HepG2 (cell line): Measurements from ENCODE around the gene SLC35B2. TPM values are rescaled to one million over a fixed set of nuclear protein-coding genes. Genes with fewer than 3 reads are reported as not detected.

Source experiments
- ATAC-seq: fragments of 200-7000 bp; cut with Tn5 transposase; 3 replicates; pipeline ENCODE4 v1.9.1; 2020; ENCODE audit warnings: mild to moderate bottlenecking, moderate library complexity
- BruUV-seq: library from RNA; stranded (reverse); fragments of 400-500 nt; replicated peaks from 2 replicates; lab custom pipeline; 2021; lab: Mats Ljungman, UMichigan
- CTCF ChIA-PET: fragments of 300-600 bp; formaldehyde crosslinking; extraction: SDS; loops from one replicate; lab custom pipeline; 2021; ENCODE audit warnings: low total read pairs, inconsistent platforms, low intra/inter-chr PET ratio; lab: Yijun Ruan, JAX
- POLR2A ChIA-PET: fragments of 350-600 bp; sonication (Branson Sonifier 250); formaldehyde crosslinking; loops from one replicate; lab custom pipeline; 2020; ENCODE audit warnings: antibody characterized with exemption, inconsistent platforms; lab: Yijun Ruan, JAX
- DNase-seq: peaks from one replicate; pipeline ENCODE4 v3.0.0-alpha.2; 2015; ENCODE audit warnings: low spot score
- FAIRE-seq: peaks from 3 replicates; lab custom pipeline; 2011; peaks lifted over from hg19 to GRCh38; lab: Jason Lieb, UNC
- H2AFZ ChIP-seq: one replicate; pipeline ENCODE4 v1.6.1; 2011; ENCODE audit warnings: low read length, inconsistent platforms
- H3K27ac ChIP-seq: fragments of 300-600 bp; 3 replicates; pipeline ENCODE4 v1.8.0; 2011; ENCODE audit warnings: mixed run types, mild to moderate bottlenecking, mixed read lengths, low read length, inconsistent platforms; ENCODE audit not compliant: insufficient read depth; ENCODE audit errors: extremely low read length
- H3K27me3 ChIP-seq, 2 experiments: fragments of 200-600 bp in 1 of 2; 2 replicates in 1 of 2; 3 replicates in 1 of 2; pipeline versions ENCODE4 v1.6.0 to v1.8.0; 2011; ENCODE audit warnings: low read length in 2 of 2, mild to moderate bottlenecking in 2 of 2, moderate library complexity in 2 of 2, inconsistent platforms in 1 of 2; ENCODE audit not compliant: insufficient read depth in 2 of 2, control insufficient read depth in 1 of 2
- H3K36me3 ChIP-seq, 2 experiments: fragments of 200-600 bp in 1 of 2; replicated peaks in 1 of 2; 2 replicates in 1 of 2; 3 replicates in 1 of 2; pipeline versions ENCODE4 v1.5.1 to v1.8.0; 2011; ENCODE audit warnings: low read length in 2 of 2, inconsistent platforms in 1 of 2; ENCODE audit not compliant: insufficient read depth in 2 of 2, control insufficient read depth in 1 of 2
- H3K4me1 ChIP-seq: 2 replicates; pipeline ENCODE4 v1.5.1; 2012; ENCODE audit warnings: low read length, inconsistent platforms; ENCODE audit not compliant: insufficient read depth
- H3K4me2 ChIP-seq: 2 replicates; pipeline ENCODE4 v1.6.0; 2011; ENCODE audit warnings: low read depth, low read length, inconsistent platforms
- H3K4me3 ChIP-seq, 3 experiments: fragments of 200-600 bp in 1 of 3; sonication (generic), shearing (Covaris generic) in 1 of 3; replicated peaks in 1 of 3; 2 replicates each; pipeline ENCODE4 v1.5.1; 2011 to 2016; ENCODE audit warnings: low read length in 3 of 3, inconsistent platforms in 2 of 3, low read depth in 2 of 3, mild to moderate bottlenecking in 2 of 3, control low read depth in 1 of 3, mixed read lengths in 1 of 3; ENCODE audit not compliant: insufficient read depth in 1 of 3
- H3K79me2 ChIP-seq: one replicate; pipeline ENCODE4 v1.6.1; 2011; ENCODE audit warnings: low read length, inconsistent platforms; ENCODE audit not compliant: insufficient read depth
- H3K9ac ChIP-seq: 2 replicates; pipeline ENCODE4 v1.6.0; 2011; ENCODE audit warnings: mild to moderate bottlenecking, low read depth, low read length, inconsistent platforms; ENCODE audit not compliant: insufficient read depth
- H3K9me3 ChIP-seq: 2 replicates; pipeline ENCODE4 v1.5.1; 2012; ENCODE audit warnings: mild to moderate bottlenecking, low read length
- H4K20me1 ChIP-seq: 2 replicates; pipeline ENCODE4 v1.6.0; 2011; ENCODE audit warnings: inconsistent platforms, mild to moderate bottlenecking, low read length, moderate library complexity; ENCODE audit not compliant: insufficient read depth
- BORCS8-MEF2B ChIP-seq: sonication (generic); formaldehyde crosslinking; IDR thresholded peaks from 2 replicates; pipeline ENCODE4 v1.8.0; 2022; ENCODE audit warnings: mild to moderate bottlenecking, missing genetic modification reagents
- EP300 ChIP-seq, 3 experiments: sonication (generic) in 1 of 3; formaldehyde crosslinking in 1 of 3; IDR thresholded peaks; 2 replicates each; pipeline versions ENCODE4 v1.5.1 to v1.6.1; 2011 to 2020; ENCODE audit warnings: low read depth in 2 of 3, low read length in 2 of 3, borderline replicate concordance in 1 of 3, improper control_type of control experiment in 1 of 3, mild to moderate bottlenecking in 1 of 3, missing genetic modification reagents in 1 of 3, moderate library complexity in 1 of 3
- TOE1 ChIP-seq: sonication (generic); formaldehyde crosslinking; IDR thresholded peaks from 2 replicates; pipeline ENCODE4 v1.4.0; 2020; ENCODE audit warnings: mild to moderate bottlenecking, missing genetic modification reagents
- ZNF3 ChIP-seq: IDR thresholded peaks from 2 replicates; pipeline ENCODE4 v1.7.0; 2017; ENCODE audit warnings: inconsistent platforms
- ZNF362 ChIP-seq: sonication (generic); formaldehyde crosslinking; IDR thresholded peaks from 2 replicates; pipeline ENCODE4 v1.4.0; 2020; ENCODE audit warnings: missing genetic modification reagents, mild to moderate bottlenecking, borderline replicate concordance
- ZNF770 ChIP-seq: sonication (generic); formaldehyde crosslinking; IDR thresholded peaks from 2 replicates; pipeline ENCODE4 v1.5.0; 2020; ENCODE audit warnings: mild to moderate bottlenecking, missing genetic modification reagents
- ZNF878 ChIP-seq: sonication (generic); formaldehyde crosslinking; IDR thresholded peaks from 2 replicates; pipeline ENCODE4 v1.8.1; 2023; ENCODE audit warnings: mild to moderate bottlenecking, missing genetic modification reagents, moderate library complexity
- ZNF891 ChIP-seq: sonication (generic); formaldehyde crosslinking; IDR thresholded peaks from 2 replicates; pipeline ENCODE4 v1.5.0; 2020; ENCODE audit warnings: mild to moderate bottlenecking, missing genetic modification reagents
- WGBS: methylation state at CpG from one replicate; pipeline ENCODE4 v1.1.6; 2017; ENCODE audit warnings: low lambda C conversion rate; 5-methylcytosine and 5-hydroxymethylcytosine counted together
- in situ Hi-C: cut with HindIII; loops from 2 replicates; pipeline ENCODE4 v1.10.0; 2017; ENCODE audit warnings: low pct_unique_long_range_greater_than_20kb; ENCODE audit not compliant: extremely low pct_ligation_motif_present
- intact Hi-C: fragments of 100-400 bp; cut with micrococcal nuclease; formaldehyde crosslinking; loops from one replicate; pipeline ENCODE4 v1.10.0; 2022; ENCODE audit not compliant: unreplicated experiment
- polyA plus RNA-seq, 8 experiments: library from polyadenylated mRNA; depleted of rRNA in 3 of 8; stranded (reverse) in 7 of 8; unstranded in 1 of 8; fragments of >200 nt; fragmentation: Illumina TruSeq in 4 of 8; extraction: Trizol in 4 of 8; gene quantifications; 2 replicates each; pipeline versions ENCODE4 v1.2.1 to v1.2.3, GENCODE V29; 2011 to 2016; ENCODE audit warnings: low read depth in 4 of 8, missing spikeins in 1 of 8, mixed read lengths in 1 of 8; ENCODE audit not compliant: insufficient read depth in 1 of 8
- total RNA-seq, 5 experiments: library from RNA; depleted of rRNA; stranded (reverse); fragments of >200 nt; fragmentation: Illumina TruSeq; extraction: Trizol; gene quantifications; 2 replicates each; pipeline ENCODE4 v1.2.3, GENCODE V29; 2016; ENCODE audit warnings: low read depth in 1 of 5
- TF ChIP-seq, protein P1 (sequence below): sonication (generic); formaldehyde crosslinking; IDR thresholded peaks from 2 replicates; pipeline ENCODE4 v1.8.0; 2023; ENCODE audit warnings: mild to moderate bottlenecking, missing genetic modification reagents
- TF ChIP-seq, protein P2 (sequence below): sonication (generic); formaldehyde crosslinking; conservative IDR thresholded peaks from 2 replicates; pipeline ENCODE4 v1.5.0; 2020; ENCODE audit warnings: missing genetic modification reagents

Gene SLC35B2
- total and polyA plus RNA-seq, 2 of the 13 experiments (the other 11 are each of a cell fraction or from before 2014, with no cell fraction given): 61.1 to 148 TPM

GRCh38 chr6:44220913-44221290 lies 36.4 kb downstream of the SLC35B2 start (continued):
- TF ChIP-seq EP300 (IDR thresholded peaks at IDR 0.05; ENCODE audit: low read depth in 2 of 2, low read length in 2 of 2): 0 out of 4 replicates have a peak, but pooled peaks of 1 of the 2 experiments have one; percentile 4
- TF ChIP-seq EP300 (CRISPR knock-in tag; IDR thresholded peaks at IDR 0.05; ENCODE audit: borderline replicate concordance): no peak
- no peak for TF ChIP-seq ZNF878 (CRISPR knock-in tag)
- TF ChIP-seq TOE1: no peak
- TF ChIP-seq, protein P1, sequence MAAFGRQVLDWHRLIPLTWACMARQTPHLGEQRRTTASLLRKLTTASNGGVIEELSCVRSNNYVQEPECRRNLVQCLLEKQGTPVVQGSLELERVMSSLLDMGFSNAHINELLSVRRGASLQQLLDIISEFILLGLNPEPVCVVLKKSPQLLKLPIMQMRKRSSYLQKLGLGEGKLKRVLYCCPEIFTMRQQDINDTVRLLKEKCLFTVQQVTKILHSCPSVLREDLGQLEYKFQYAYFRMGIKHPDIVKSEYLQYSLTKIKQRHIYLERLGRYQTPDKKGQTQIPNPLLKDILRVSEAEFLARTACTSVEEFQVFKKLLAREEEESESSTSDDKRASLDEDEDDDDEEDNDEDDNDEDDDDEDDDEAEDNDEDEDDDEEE (CRISPR knock-in tag): 0 out of 2 replicates have a peak, but pooled peaks have one; percentile 21

DNA sequence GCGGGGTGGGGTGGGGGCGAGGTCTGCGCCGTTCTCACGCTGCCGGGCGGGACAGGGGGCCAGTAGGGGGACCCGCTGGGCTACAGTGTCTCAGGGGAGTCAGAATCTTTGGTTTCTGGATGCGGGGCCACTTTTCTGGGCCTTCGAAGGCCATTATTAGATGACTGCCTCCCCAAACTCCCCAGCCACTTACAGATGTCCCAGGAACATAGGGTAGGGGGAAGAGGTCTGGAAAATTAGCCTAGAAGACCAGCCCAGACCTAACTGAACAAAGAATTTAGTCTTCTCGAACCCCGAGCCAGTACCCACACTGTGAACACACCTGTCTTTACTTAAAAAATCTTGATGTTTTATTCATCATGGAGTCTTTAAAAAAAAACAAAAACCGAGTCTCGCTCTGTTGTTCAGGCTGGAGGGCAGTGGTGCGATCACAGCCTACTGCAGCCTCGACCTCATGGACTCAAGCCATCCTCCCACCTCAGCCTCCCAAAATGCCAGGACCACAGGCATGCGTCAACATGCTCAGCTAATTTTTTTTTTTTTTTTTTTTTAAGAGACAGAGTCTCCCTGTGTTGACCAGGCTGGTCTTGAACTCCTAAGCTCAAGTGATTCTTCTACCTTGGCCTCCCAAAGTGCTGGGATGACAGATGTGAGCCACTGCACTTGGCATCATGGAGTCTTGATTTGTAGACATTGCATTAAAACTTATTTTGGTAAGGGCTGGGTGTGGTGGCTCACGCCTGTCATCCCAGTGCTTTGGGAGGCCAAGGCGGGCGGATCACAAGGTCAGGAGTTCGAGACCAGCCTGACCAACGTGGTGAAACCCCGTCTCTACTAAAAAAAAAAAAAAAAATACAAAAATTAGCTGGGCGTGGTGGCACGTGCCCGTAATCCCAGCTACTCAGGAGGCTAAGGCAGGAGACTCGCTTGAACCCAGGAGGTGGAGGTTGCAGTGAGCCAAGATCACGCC lies 37.2 kb downstream of the SLC35B2 start:
- ChIA-PET CTCF (interaction anchor here (3.2 kb wide), 1 partner anchor 14 kb away, joined by 18 read pairs; no protein-coding TSS in a partner anchor), POLR2A (interaction anchor here (0.7 to 2.1 kb wide), 10 partner anchors 12 to 64 kb away, joined by 3 to 29 read pairs (median 4); partner anchors contain the start of genes HSP90AB1 and SLC35B2)
- Histone ChIP-seq H3K79me2 (peaks cover 10% of the 10 kb centered on the region), H2AFZ (no peak overlapping the region), H3K36me3 (no peaks in the 10 kb centered on the region), H3K4me3 (peak overlapping the region; percentile 59 to 72 (median 69)), H3K27ac (no peak overlapping the region), H3K9me3 (no peaks in the 10 kb centered on the region), H4K20me1 (no peaks in the 10 kb centered on the region), H3K9ac (peak overlapping the region; percentile 42; the same call in 1 of the 2 replicates), H3K4me2 (peak overlapping the region; percentile 82), H3K4me1 (peaks cover 79% of the 10 kb centered on the region), H3K27me3 (peaks cover 1 to 15% of the 10 kb centered on the region in 2 experiments; a peak in 4 of 5 replicates)
- BruUV-seq: no TSS peak
- WGBS: 67% methylated on average over 22 of the region's 28 CpGs
- DNase-seq: no peak
- in situ Hi-C loops (loop anchor here (5.0 kb wide), 1 partner anchor 48 kb away; no protein-coding TSS in a partner anchor), intact Hi-C loops (loop anchor here (2.0 kb wide), 1 partner anchor 15 kb away; no protein-coding TSS in a partner anchor)
- ATAC-seq: no peak
- FAIRE-seq: no peak
- TF ChIP-seq ZNF891 (CRISPR knock-in tag): 0 out of 2 replicates have a peak, but pooled peaks have one; percentile 3
- TF ChIP-seq ZNF3 (CRISPR knock-in tag): 0 out of 2 replicates have a peak, but pooled peaks have one; percentile 25
- no peak for TF ChIP-seq BORCS8-MEF2B (CRISPR knock-in tag)
- TF ChIP-seq ZNF362 (CRISPR knock-in tag): 0 out of 2 replicates have a peak, but pooled peaks have one; percentile 37
- TF ChIP-seq, protein P2, sequence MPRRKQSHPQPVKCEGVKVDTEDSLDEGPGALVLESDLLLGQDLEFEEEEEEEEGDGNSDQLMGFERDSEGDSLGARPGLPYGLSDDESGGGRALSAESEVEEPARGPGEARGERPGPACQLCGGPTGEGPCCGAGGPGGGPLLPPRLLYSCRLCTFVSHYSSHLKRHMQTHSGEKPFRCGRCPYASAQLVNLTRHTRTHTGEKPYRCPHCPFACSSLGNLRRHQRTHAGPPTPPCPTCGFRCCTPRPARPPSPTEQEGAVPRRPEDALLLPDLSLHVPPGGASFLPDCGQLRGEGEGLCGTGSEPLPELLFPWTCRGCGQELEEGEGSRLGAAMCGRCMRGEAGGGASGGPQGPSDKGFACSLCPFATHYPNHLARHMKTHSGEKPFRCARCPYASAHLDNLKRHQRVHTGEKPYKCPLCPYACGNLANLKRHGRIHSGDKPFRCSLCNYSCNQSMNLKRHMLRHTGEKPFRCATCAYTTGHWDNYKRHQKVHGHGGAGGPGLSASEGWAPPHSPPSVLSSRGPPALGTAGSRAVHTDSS: no peak
- TF ChIP-seq ZNF770 (CRISPR knock-in tag): peak; percentile 68; the same call in 1 of the 2 replicates
